ENCODE results near the gene COCH. TPM values are rescaled to one million over a fixed set of nuclear protein-coding genes. Genes with fewer than 3 reads are reported as not detected.

COCH gene
- total RNA-seq = 0.32 and 1.3 TPM in 2 replicates

DNA sequence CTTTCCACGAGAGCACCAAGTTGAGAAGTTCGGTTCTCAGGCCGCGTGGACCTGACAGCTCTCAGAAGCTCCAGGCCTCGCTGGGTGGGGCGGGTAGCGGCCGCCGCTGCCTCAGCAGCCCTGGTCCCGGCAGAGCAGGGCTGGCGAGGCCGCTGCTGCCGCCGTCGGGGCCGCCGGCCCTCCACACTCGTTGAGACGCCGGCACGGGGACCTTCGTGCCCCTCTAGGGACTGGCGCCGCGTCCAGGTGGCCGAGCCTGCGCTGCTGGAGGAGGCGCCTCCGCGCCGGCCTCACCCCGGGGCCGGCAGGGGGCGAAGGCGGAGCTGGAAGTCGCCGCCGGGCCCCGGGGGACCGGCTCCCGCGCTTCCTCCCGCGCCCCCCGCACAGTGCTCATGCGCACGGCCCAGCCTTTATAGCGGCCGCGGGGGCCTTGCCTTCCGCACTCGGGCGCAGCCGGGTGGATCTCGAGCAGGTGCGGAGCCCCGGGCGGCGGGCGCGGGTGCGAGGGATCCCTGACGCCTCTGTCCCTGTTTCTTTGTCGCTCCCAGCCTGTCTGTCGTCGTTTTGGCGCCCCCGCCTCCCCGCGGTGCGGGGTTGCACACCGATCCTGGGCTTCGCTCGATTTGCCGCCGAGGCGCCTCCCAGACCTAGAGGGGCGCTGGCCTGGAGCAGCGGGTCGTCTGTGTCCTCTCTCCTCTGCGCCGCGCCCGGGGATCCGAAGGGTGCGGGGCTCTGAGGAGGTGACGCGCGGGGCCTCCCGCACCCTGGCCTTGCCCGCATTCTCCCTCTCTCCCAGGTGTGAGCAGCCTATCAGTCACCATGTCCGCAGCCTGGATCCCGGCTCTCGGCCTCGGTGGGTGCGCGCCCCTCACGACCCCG lies at the start of gene COCH:
Gene COCH, plus strand, starts transcription at position 440 of the 879 bp plus-strand sequence. Its CDS starts 380 bp downstream, at position 820.

Other genes with a start within 250 kb of the COCH start
- gene AP4S1, start 151.1 kb downstream of the COCH start, total RNA-seq = 6.9 and 7.6 TPM in 2 replicates
- gene STRN3, start 151.8 kb downstream of the COCH start, total RNA-seq = 18.2 and 18.5 TPM in 2 replicates

Data from cardiac atrium fibroblast (primary cell).